Putamen (tissue), 1 donor: ENCODE results near the gene CCNY.
"Not testable (repeated sequence)": the region's sequence is repeated elsewhere in the genome, so short reads cannot be mapped to it uniquely, and the experiment has no call there.

Source experiments
- DNase-seq: peaks from one replicate; pipeline ENCODE4 v3.0.0-alpha.2; 2016; ENCODE audit warnings: low spot score

Gene CCNY

GRCh38 chr10:35384265-35384868 lies 48.1 kb downstream of the CCNY start:
- DNase-seq = no peak

GRCh38 chr10:35386594-35387174 lies 50.4 kb downstream of the CCNY start:
- DNase-seq = no peak

- DNase-seq = no peak
These were observed 51.5 kb downstream of the CCNY start for GRCh38 chr10:35387768-35388167.

GRCh38 chr10:35388197-35388596 lies 51.9 kb downstream of the CCNY start:
- no peak for DNase-seq

GRCh38 chr10:35388682-35389081 lies 52.4 kb downstream of the CCNY start:
- no peak for DNase-seq

- no peak for DNase-seq
These were observed 54.0 kb downstream of the CCNY start for GRCh38 chr10:35390161-35390840.

- DNase-seq = no peak
These were observed 54.5 kb downstream of the CCNY start for GRCh38 chr10:35390843-35391152.

- DNase-seq = no peak
These were observed 55.0 kb downstream of the CCNY start for GRCh38 chr10:35391153-35391953.

GRCh38 chr10:35391954-35392262 lies 55.6 kb downstream of the CCNY start:
- DNase-seq = no peak

GRCh38 chr10:35392482-35393228 lies 56.3 kb downstream of the CCNY start:
- no peak for DNase-seq

GRCh38 chr10:35394411-35394851 lies 58.1 kb downstream of the CCNY start:
- no peak for DNase-seq

- DNase-seq = no peak
These were observed 58.6 kb downstream of the CCNY start for GRCh38 chr10:35394934-35395333.

- DNase-seq = no peak
These were observed 60.5 kb downstream of the CCNY start for GRCh38 chr10:35396560-35397434.

- no peak for DNase-seq
These were observed 61.6 kb downstream of the CCNY start for GRCh38 chr10:35397953-35398352.

GRCh38 chr10:35398355-35398754 lies 62.0 kb downstream of the CCNY start:
- no peak for DNase-seq

GRCh38 chr10:35398908-35399307 lies 62.6 kb downstream of the CCNY start:
- no peak for DNase-seq

GRCh38 chr10:35399414-35400009 lies 63.2 kb downstream of the CCNY start:
- no peak for DNase-seq

GRCh38 chr10:35400595-35401268 lies 64.4 kb downstream of the CCNY start:
- DNase-seq = no peak

- not testable (repeated sequence) for DNase-seq
These were observed 67.2 kb downstream of the CCNY start for GRCh38 chr10:35403491-35403890.

- not testable (repeated sequence) for DNase-seq
These were observed 67.8 kb downstream of the CCNY start for GRCh38 chr10:35404077-35404476.
